ENCODE measurements around the gene KIF16B.

GRCh38 chr20:16569246-16570153 is 3.7 kb downstream of the KIF16B start:
- TF ChIP-seq EZH2phosphoT487 (IDR thresholded peaks at IDR 0.05; ENCODE audit: low read depth, severe bottlenecking, unreplicated experiment) (no peak), CTCF (IDR thresholded peaks at IDR 0.05; ENCODE audit: poor library complexity) (no peak), EZH2 (IDR thresholded peaks at IDR 0.05; ENCODE audit: borderline replicate concordance) (no peak)

Data from hepatocyte (in vitro differentiated cells).